ENCODE measurements around the gene TWNK.
A peak's percentile ranks its signal among the peaks of the same experiment; 100 is the strongest.
"Not testable (repeated sequence)": the region's sequence is repeated elsewhere in the genome, so short reads cannot be mapped to it uniquely, and the experiment has no call there.

The TWNK gene

DNA sequence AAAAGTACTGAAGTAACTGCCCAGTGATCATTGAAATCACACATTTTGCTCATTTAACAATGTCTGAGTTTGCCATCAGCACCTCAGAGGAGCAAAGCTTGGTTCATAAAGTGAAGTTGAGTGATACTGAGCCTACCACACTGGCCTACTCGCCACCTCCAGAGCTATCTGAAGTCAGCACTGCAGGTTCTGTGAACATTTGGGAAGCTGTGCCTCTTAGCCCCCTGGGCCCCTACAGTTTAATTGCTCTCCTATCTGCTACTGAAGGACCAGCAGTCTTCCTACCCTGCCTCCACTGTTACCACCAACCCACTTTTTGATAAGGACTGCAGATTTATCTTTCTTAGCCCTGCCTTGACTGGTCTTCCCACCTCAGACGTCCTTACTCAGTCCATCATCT lies 20.0 kb upstream of the TWNK start:
- Histone ChIP-seq H3K9me3 (ENCODE audit: control insufficient read depth in 1 of 2, low read length in 2 of 2) (no peaks in the 10 kb centered on the region), H3K4me3 (ENCODE audit: low read depth in 1 of 2, low read length in 2 of 2) (no peak overlapping the region), H3K27me3 (ENCODE audit: low read depth, low read length) (no peaks in the 10 kb centered on the region), H3K36me3 (ENCODE audit: control insufficient read depth in 1 of 2, insufficient read depth in 2 of 2, low read length in 2 of 2) (peaks cover 20 to 23% of the 10 kb centered on the region in 2 donors), H3K4me1 (ENCODE audit: control insufficient read depth in 1 of 2, insufficient read depth in 2 of 2, low read length in 2 of 2) (peaks cover 0 to 8% of the 10 kb centered on the region in 2 donors), H3K27ac (ENCODE audit: low read length) (no peak overlapping the region)

- Histone ChIP-seq H3K9me3 (ENCODE audit: control insufficient read depth in 1 of 2, low read length in 2 of 2) (no peaks in the 10 kb centered on the region), H3K27ac (ENCODE audit: low read length) (no peak overlapping the region), H3K27me3 (ENCODE audit: low read depth, low read length) (no peaks in the 10 kb centered on the region), H3K36me3 (ENCODE audit: control insufficient read depth in 1 of 2, insufficient read depth in 2 of 2, low read length in 2 of 2) (peaks cover 12 to 15% of the 10 kb centered on the region in 2 donors), H3K4me3 (ENCODE audit: low read depth in 1 of 2, low read length in 2 of 2) (no peak overlapping the region), H3K4me1 (ENCODE audit: control insufficient read depth in 1 of 2, insufficient read depth in 2 of 2, low read length in 2 of 2) (peaks cover 0 to 8% of the 10 kb centered on the region in 2 donors)
Measured at GRCh38 chr10:100968062-100968736, 19.1 kb upstream of the TWNK start.

- H3K27ac ChIP-seq (ENCODE audit: low read length), result no peak overlapping the region
- H3K27me3 ChIP-seq (ENCODE audit: low read depth, low read length), result no peaks in the 10 kb centered on the region
- peak overlapping the region; percentile 68 to 70 for H3K4me3 ChIP-seq (ENCODE audit: low read depth in 1 of 2, low read length in 2 of 2)
- peaks cover 0 to 8% of the 10 kb centered on the region in 2 donors for H3K4me1 ChIP-seq (ENCODE audit: control insufficient read depth in 1 of 2, insufficient read depth in 2 of 2, low read length in 2 of 2)
- H3K9me3 ChIP-seq (ENCODE audit: control insufficient read depth in 1 of 2, low read length in 2 of 2), result no peaks in the 10 kb centered on the region
- H3K36me3 ChIP-seq (ENCODE audit: control insufficient read depth in 1 of 2, insufficient read depth in 2 of 2, low read length in 2 of 2), result peaks cover 10 to 15% of the 10 kb centered on the region in 2 donors
Measured at GRCh38 chr10:100968863-100969186, 18.5 kb upstream of the TWNK start.

DNA sequence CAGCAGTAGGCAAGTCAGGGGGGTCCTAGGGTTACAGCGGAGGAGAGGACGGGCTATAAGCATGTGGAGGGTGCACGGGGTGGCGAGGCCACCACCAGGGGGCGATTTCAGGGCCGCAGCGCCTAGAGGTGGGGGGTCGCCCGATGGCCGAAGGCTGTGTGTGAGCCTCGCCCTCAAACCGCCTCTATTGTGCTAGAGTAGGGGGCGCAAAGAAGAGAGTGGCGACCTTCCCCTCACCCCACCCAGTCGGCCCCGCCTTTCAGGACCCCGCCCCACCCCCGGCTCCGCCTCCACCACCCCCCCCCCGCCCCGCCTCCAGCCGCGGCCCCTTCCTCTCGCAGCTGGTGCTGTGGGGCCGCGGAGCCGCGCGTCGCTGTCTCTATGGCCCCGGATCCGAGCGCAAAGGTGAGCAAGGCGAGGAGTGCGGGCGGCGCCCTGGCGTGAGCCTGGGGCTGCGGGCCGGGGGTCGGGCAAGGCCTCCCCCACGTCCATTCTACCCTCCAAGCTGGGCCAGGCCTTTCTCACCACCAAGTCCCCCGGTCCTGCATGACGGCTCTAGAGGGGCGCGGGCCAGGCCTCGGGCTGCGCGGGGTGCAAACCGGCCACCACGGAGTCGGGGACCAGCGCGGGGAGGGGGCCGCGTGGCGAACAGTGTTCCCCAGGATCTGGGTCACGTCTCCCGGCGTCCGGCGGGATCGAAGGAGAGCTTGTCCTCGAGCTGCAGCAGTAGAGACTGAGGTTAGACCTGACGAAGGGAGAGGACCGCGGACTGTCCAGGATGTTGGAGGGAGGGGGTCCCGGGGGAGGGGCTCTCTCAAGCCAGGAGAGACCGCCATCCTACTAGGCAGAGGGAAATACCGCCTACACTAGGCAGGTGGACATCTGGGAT lies 17.9 kb upstream of the TWNK start, which contains the start of gene SEMA4G:
Gene SEMA4G (plus strand): TSS at position 318 of the 889 bp plus-strand sequence. CDS start 3,409 bp downstream, outside the sequence.
- Histone ChIP-seq H3K4me3 (ENCODE audit: low read depth in 1 of 2, low read length in 2 of 2) (peak within 1 kb of the TSS; percentile 68 to 70), H3K4me1 (ENCODE audit: control insufficient read depth in 1 of 2, insufficient read depth in 2 of 2, low read length in 2 of 2) (peaks cover 0 to 8% of the 10 kb centered on the region in 2 donors), H3K27me3 (ENCODE audit: low read depth, low read length) (no peaks in the 10 kb centered on the region), H3K27ac (ENCODE audit: low read length) (peak within 1 kb of the TSS; percentile 64), H3K36me3 (ENCODE audit: control insufficient read depth in 1 of 2, insufficient read depth in 2 of 2, low read length in 2 of 2) (peaks cover 10 to 12% of the 10 kb centered on the region in 2 donors), H3K9me3 (ENCODE audit: control insufficient read depth in 1 of 2, low read length in 2 of 2) (no peaks in the 10 kb centered on the region)

DNA sequence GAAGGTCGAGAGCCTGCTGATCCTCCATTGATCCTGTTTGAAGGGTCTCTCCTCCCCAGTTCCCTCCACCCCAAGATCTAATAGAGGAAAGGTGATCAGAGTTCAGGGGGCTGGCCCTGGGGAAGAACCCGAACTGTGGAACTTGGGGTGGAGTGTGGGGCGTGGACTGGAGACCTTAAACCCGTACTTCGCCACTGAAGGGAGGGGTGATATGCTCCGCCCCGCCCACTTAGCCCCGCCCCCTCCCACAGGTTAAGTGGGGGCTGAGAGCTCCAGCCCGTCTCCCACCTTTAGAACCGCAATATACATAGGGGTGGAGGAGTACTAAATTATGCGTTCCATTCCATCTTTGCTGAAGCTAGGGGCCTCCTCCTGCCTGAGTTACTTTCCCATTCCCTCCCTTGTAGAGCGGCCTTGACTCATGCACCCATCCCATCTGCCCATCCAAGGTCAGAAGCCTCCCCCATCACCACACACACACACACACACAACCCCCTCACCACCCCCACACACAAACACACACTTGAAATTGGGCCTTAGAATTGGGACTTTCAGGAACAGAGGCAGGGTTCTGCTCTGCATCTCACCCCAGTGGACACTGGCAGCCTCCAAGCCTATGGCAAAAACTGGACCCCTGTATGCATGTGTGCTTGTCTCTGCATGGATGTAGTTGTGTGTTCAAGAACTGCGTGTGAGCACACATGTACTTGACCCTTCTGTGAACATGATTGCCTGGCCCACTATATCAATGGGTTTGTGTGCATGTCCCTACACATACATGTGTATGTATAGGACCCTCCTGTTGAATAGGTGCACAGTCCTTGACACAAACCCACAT lies 17.0 kb upstream of the TWNK start:
- H3K4me3 ChIP-seq (ENCODE audit: low read depth in 1 of 2, low read length in 2 of 2), result peak overlapping the region; percentile 47 to 68
- no peaks in the 10 kb centered on the region for H3K27me3 ChIP-seq (ENCODE audit: low read depth, low read length)
- H3K9me3 ChIP-seq (ENCODE audit: control insufficient read depth in 1 of 2, low read length in 2 of 2), result no peaks in the 10 kb centered on the region
- H3K36me3 ChIP-seq (ENCODE audit: control insufficient read depth in 1 of 2, insufficient read depth in 2 of 2, low read length in 2 of 2), result peaks cover 7 to 8% of the 10 kb centered on the region in 2 donors
- peaks cover 0 to 8% of the 10 kb centered on the region in 2 donors for H3K4me1 ChIP-seq (ENCODE audit: control insufficient read depth in 1 of 2, insufficient read depth in 2 of 2, low read length in 2 of 2)
- H3K27ac ChIP-seq (ENCODE audit: low read length), result peak overlapping the region; percentile 64

GRCh38 chr10:100970914-100971811 lies 16.2 kb upstream of the TWNK start:
- H3K27ac ChIP-seq (ENCODE audit: low read length), result peak overlapping the region; percentile 2
- peak overlapping the region in 1 of 2 donors; percentile 24 for H3K4me3 ChIP-seq (ENCODE audit: low read depth in 1 of 2, low read length in 2 of 2)

GRCh38 chr10:100972115-100972903 lies 15.0 kb upstream of the TWNK start:
- no peaks in the 10 kb centered on the region for H3K9me3 ChIP-seq (ENCODE audit: control insufficient read depth in 1 of 2, low read length in 2 of 2)
- H3K27ac ChIP-seq (ENCODE audit: low read length), result no peak overlapping the region
- no peak overlapping the region for H3K4me3 ChIP-seq (ENCODE audit: low read depth in 1 of 2, low read length in 2 of 2)
- peaks cover 0 to 8% of the 10 kb centered on the region in 2 donors for H3K4me1 ChIP-seq (ENCODE audit: control insufficient read depth in 1 of 2, insufficient read depth in 2 of 2, low read length in 2 of 2)
- H3K27me3 ChIP-seq (ENCODE audit: low read depth, low read length), result no peaks in the 10 kb centered on the region
- peaks cover 0 to 4% of the 10 kb centered on the region in 2 donors for H3K36me3 ChIP-seq (ENCODE audit: control insufficient read depth in 1 of 2, insufficient read depth in 2 of 2, low read length in 2 of 2)

More at GRCh38 chr10:100970914-100971811, 16.2 kb upstream of the TWNK start:
- H3K4me1 ChIP-seq (ENCODE audit: control insufficient read depth in 1 of 2, insufficient read depth in 2 of 2, low read length in 2 of 2), result peaks cover 0 to 8% of the 10 kb centered on the region in 2 donors
- H3K27me3 ChIP-seq (ENCODE audit: low read depth, low read length), result no peaks in the 10 kb centered on the region
- H3K36me3 ChIP-seq (ENCODE audit: control insufficient read depth in 1 of 2, insufficient read depth in 2 of 2, low read length in 2 of 2), result peaks cover 0 to 3% of the 10 kb centered on the region in 2 donors
- H3K9me3 ChIP-seq (ENCODE audit: control insufficient read depth in 1 of 2, low read length in 2 of 2), result no peaks in the 10 kb centered on the region

DNA sequence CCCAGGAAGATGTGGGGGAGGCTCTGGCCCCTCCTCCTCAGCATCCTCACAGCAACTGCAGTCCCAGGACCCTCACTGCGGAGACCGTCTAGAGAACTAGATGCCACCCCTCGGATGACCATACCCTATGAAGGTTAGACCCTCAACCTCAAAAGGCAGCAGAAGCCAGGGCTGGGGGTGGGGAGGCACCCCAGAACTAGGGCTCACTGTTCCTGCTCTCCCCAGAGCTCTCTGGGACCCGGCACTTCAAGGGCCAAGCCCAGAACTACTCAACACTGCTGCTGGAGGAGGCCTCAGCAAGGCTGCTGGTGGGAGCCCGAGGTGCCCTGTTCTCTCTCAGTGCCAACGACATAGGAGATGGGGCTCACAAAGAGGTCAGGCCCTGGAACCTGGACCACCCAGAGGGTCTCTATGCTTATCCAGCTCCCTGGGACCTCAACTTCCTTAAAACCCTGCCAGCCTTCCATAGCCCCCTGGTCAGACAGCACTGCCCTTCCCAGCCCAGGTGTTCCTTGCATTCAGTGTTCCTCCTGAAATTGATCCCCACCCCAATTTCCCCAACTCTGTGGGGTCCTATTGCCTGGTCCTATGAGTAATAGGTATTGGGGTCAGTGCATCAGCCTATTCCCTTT lies 14.3 kb upstream of the TWNK start:
- H3K27me3 ChIP-seq (ENCODE audit: low read depth, low read length), result no peaks in the 10 kb centered on the region
- peaks cover 0 to 8% of the 10 kb centered on the region in 2 donors for H3K4me1 ChIP-seq (ENCODE audit: control insufficient read depth in 1 of 2, insufficient read depth in 2 of 2, low read length in 2 of 2)
- H3K36me3 ChIP-seq (ENCODE audit: control insufficient read depth in 1 of 2, insufficient read depth in 2 of 2, low read length in 2 of 2), result peaks cover 0 to 4% of the 10 kb centered on the region in 2 donors
- H3K9me3 ChIP-seq (ENCODE audit: control insufficient read depth in 1 of 2, low read length in 2 of 2), result no peaks in the 10 kb centered on the region
- H3K27ac ChIP-seq (ENCODE audit: low read length), result no peak overlapping the region
- no peak overlapping the region for H3K4me3 ChIP-seq (ENCODE audit: low read depth in 1 of 2, low read length in 2 of 2)

- not testable (repeated sequence) for H3K9me3 ChIP-seq (ENCODE audit: control insufficient read depth in 1 of 2, low read length in 2 of 2); H3K27ac ChIP-seq (ENCODE audit: low read length); H3K4me3 ChIP-seq (ENCODE audit: low read depth in 1 of 2, low read length in 2 of 2); H3K4me1 ChIP-seq (ENCODE audit: control insufficient read depth in 1 of 2, insufficient read depth in 2 of 2, low read length in 2 of 2); H3K27me3 ChIP-seq (ENCODE audit: low read depth, low read length)
- H3K36me3 ChIP-seq (ENCODE audit: control insufficient read depth in 1 of 2, insufficient read depth in 2 of 2, low read length in 2 of 2), result peaks cover 15 to 16% of the 10 kb centered on the region in 2 donors
Measured at GRCh38 chr10:100975397-100975796, 11.9 kb upstream of the TWNK start.
